Measurements from ENCODE around the gene CALN1. TPM values are rescaled to one million over a fixed set of nuclear protein-coding genes. Genes with fewer than 3 reads are reported as not detected.

The CALN1 gene
- total RNA-seq, 1 donor from 2014 or later, result not detected

GRCh38 chr7:71782051-71782450, 630.1 kb downstream of the CALN1 start:
- intact Hi-C loops (cut with micrococcal nuclease), result no loop called here
- H3K27me3 Mint-ChIP-seq (ENCODE audit: low read depth), result no peaks in the 10 kb centered on the region

GRCh38 chr7:71780282-71780681, 631.9 kb downstream of the CALN1 start:
- no peak overlapping the region for H3K27ac Mint-ChIP-seq
- H3K4me3 Mint-ChIP-seq (ENCODE audit: low read depth), result no peak overlapping the region
- no peaks in the 10 kb centered on the region for H3K36me3 Mint-ChIP-seq (ENCODE audit: low read depth)
- peaks cover 27% of the 10 kb centered on the region for H3K9me3 Mint-ChIP-seq
- intact Hi-C loops (cut with micrococcal nuclease), result no loop called here
- H3K27me3 Mint-ChIP-seq (ENCODE audit: low read depth), result no peaks in the 10 kb centered on the region
- DNase-seq (ENCODE audit: low spot score), result no peak
- no peaks in the 10 kb centered on the region for H3K4me1 Mint-ChIP-seq (ENCODE audit: low read depth)

More at GRCh38 chr7:71782051-71782450, 630.1 kb downstream of the CALN1 start:
- no peaks in the 10 kb centered on the region for H3K36me3 Mint-ChIP-seq (ENCODE audit: low read depth)
- no peak for DNase-seq (ENCODE audit: low spot score)
- H3K9me3 Mint-ChIP-seq, result peaks cover 36% of the 10 kb centered on the region
- no peak overlapping the region for H3K27ac Mint-ChIP-seq
- no peaks in the 10 kb centered on the region for H3K4me1 Mint-ChIP-seq (ENCODE audit: low read depth)
- no peak overlapping the region for H3K4me3 Mint-ChIP-seq (ENCODE audit: low read depth)

- H3K9me3 Mint-ChIP-seq, result peaks cover 22% of the 10 kb centered on the region
- no peak for DNase-seq (ENCODE audit: low spot score)
- H3K27me3 Mint-ChIP-seq (ENCODE audit: low read depth), result no peaks in the 10 kb centered on the region
- intact Hi-C loops (cut with micrococcal nuclease), result no loop called here
- no peaks in the 10 kb centered on the region for H3K36me3 Mint-ChIP-seq (ENCODE audit: low read depth)
- no peak overlapping the region for H3K27ac Mint-ChIP-seq
- no peak overlapping the region for H3K4me3 Mint-ChIP-seq (ENCODE audit: low read depth)
- H3K4me1 Mint-ChIP-seq (ENCODE audit: low read depth), result no peaks in the 10 kb centered on the region
These were observed 634.9 kb downstream of the CALN1 start for GRCh38 chr7:71777278-71777677.

- Mint-ChIP-seq H3K27me3 (ENCODE audit: low read depth) (no peaks in the 10 kb centered on the region), H3K4me1 (ENCODE audit: low read depth) (no peaks in the 10 kb centered on the region), H3K27ac (no peak overlapping the region), H3K4me3 (ENCODE audit: low read depth) (no peak overlapping the region), H3K36me3 (ENCODE audit: low read depth) (no peaks in the 10 kb centered on the region), H3K9me3 (peaks cover 17% of the 10 kb centered on the region)
- DNase-seq (ENCODE audit: low spot score), result no peak
- intact Hi-C loops (cut with micrococcal nuclease), result no loop called here
These were observed 635.4 kb downstream of the CALN1 start for GRCh38 chr7:71776726-71777125.

- DNase-seq (ENCODE audit: low spot score), result no peak
- Mint-ChIP-seq H3K27ac (no peak overlapping the region), H3K27me3 (ENCODE audit: low read depth) (no peaks in the 10 kb centered on the region), H3K9me3 (peaks cover 13% of the 10 kb centered on the region), H3K4me1 (ENCODE audit: low read depth) (no peaks in the 10 kb centered on the region), H3K4me3 (ENCODE audit: low read depth) (no peak overlapping the region), H3K36me3 (ENCODE audit: low read depth) (no peaks in the 10 kb centered on the region)
- intact Hi-C loops (cut with micrococcal nuclease), result no loop called here
These were observed 636.5 kb downstream of the CALN1 start for GRCh38 chr7:71775648-71776047.

GRCh38 chr7:71772779-71773178, 639.4 kb downstream of the CALN1 start:
- DNase-seq (ENCODE audit: low spot score), result no peak
- H3K9me3 Mint-ChIP-seq, result peaks cover 9% of the 10 kb centered on the region
- H3K36me3 Mint-ChIP-seq (ENCODE audit: low read depth), result no peaks in the 10 kb centered on the region
- H3K27ac Mint-ChIP-seq, result no peak overlapping the region
- H3K4me1 Mint-ChIP-seq (ENCODE audit: low read depth), result no peaks in the 10 kb centered on the region
- no peaks in the 10 kb centered on the region for H3K27me3 Mint-ChIP-seq (ENCODE audit: low read depth)
- intact Hi-C loops (cut with micrococcal nuclease), result no loop called here
- no peak overlapping the region for H3K4me3 Mint-ChIP-seq (ENCODE audit: low read depth)

GRCh38 chr7:71770269-71770907, 641.8 kb downstream of the CALN1 start:
- Mint-ChIP-seq H3K9me3 (peaks cover 15% of the 10 kb centered on the region), H3K36me3 (ENCODE audit: low read depth) (no peaks in the 10 kb centered on the region), H3K27me3 (ENCODE audit: low read depth) (no peaks in the 10 kb centered on the region), H3K4me3 (ENCODE audit: low read depth) (no peak overlapping the region), H3K4me1 (ENCODE audit: low read depth) (no peaks in the 10 kb centered on the region), H3K27ac (no peak overlapping the region)
- intact Hi-C loops (cut with micrococcal nuclease), result no loop called here
- no peak for DNase-seq (ENCODE audit: low spot score)

- H3K4me3 Mint-ChIP-seq (ENCODE audit: low read depth), result no peak overlapping the region
- H3K27ac Mint-ChIP-seq, result no peak overlapping the region
- no peaks in the 10 kb centered on the region for H3K4me1 Mint-ChIP-seq (ENCODE audit: low read depth)
- DNase-seq (ENCODE audit: low spot score), result no peak
- no peaks in the 10 kb centered on the region for H3K36me3 Mint-ChIP-seq (ENCODE audit: low read depth)
- intact Hi-C loops (cut with micrococcal nuclease), result no loop called here
- H3K9me3 Mint-ChIP-seq, result peaks cover 16% of the 10 kb centered on the region
- H3K27me3 Mint-ChIP-seq (ENCODE audit: low read depth), result no peaks in the 10 kb centered on the region
These were observed 642.8 kb downstream of the CALN1 start for GRCh38 chr7:71769326-71769725.

GRCh38 chr7:71768450-71768849, 643.7 kb downstream of the CALN1 start:
- Mint-ChIP-seq H3K4me3 (ENCODE audit: low read depth) (no peak overlapping the region), H3K36me3 (ENCODE audit: low read depth) (no peaks in the 10 kb centered on the region), H3K4me1 (ENCODE audit: low read depth) (no peaks in the 10 kb centered on the region), H3K27me3 (ENCODE audit: low read depth) (no peaks in the 10 kb centered on the region), H3K27ac (no peak overlapping the region), H3K9me3 (peaks cover 17% of the 10 kb centered on the region)
- intact Hi-C loops (cut with micrococcal nuclease), result no loop called here
- no peak for DNase-seq (ENCODE audit: low spot score)

GRCh38 chr7:71766016-71766415, 646.1 kb downstream of the CALN1 start:
- Mint-ChIP-seq H3K36me3 (ENCODE audit: low read depth) (no peaks in the 10 kb centered on the region), H3K27ac (no peak overlapping the region), H3K4me3 (ENCODE audit: low read depth) (no peak overlapping the region), H3K4me1 (ENCODE audit: low read depth) (no peaks in the 10 kb centered on the region), H3K27me3 (ENCODE audit: low read depth) (no peaks in the 10 kb centered on the region), H3K9me3 (peaks cover 26% of the 10 kb centered on the region)
- DNase-seq (ENCODE audit: low spot score), result no peak
- intact Hi-C loops (cut with micrococcal nuclease), result no loop called here

GRCh38 chr7:71761336-71761735, 650.8 kb downstream of the CALN1 start:
- no peaks in the 10 kb centered on the region for H3K27me3 Mint-ChIP-seq (ENCODE audit: low read depth)
- H3K4me3 Mint-ChIP-seq (ENCODE audit: low read depth), result no peak overlapping the region
- no peaks in the 10 kb centered on the region for H3K36me3 Mint-ChIP-seq (ENCODE audit: low read depth)
- peaks cover 28% of the 10 kb centered on the region for H3K9me3 Mint-ChIP-seq
- intact Hi-C loops (cut with micrococcal nuclease), result no loop called here
- H3K27ac Mint-ChIP-seq, result no peak overlapping the region
- no peaks in the 10 kb centered on the region for H3K4me1 Mint-ChIP-seq (ENCODE audit: low read depth)
- no peak for DNase-seq (ENCODE audit: low spot score)

- Mint-ChIP-seq H3K4me1 (ENCODE audit: low read depth) (no peaks in the 10 kb centered on the region), H3K27ac (no peak overlapping the region), H3K9me3 (peaks cover 7% of the 10 kb centered on the region), H3K36me3 (ENCODE audit: low read depth) (no peaks in the 10 kb centered on the region), H3K4me3 (ENCODE audit: low read depth) (no peak overlapping the region), H3K27me3 (ENCODE audit: low read depth) (no peaks in the 10 kb centered on the region)
- DNase-seq (ENCODE audit: low spot score), result no peak
- intact Hi-C loops (cut with micrococcal nuclease), result loop anchor here (5.0 kb wide), 1 partner anchor 737 kb away; no protein-coding TSS in a partner anchor
These were observed 657.3 kb downstream of the CALN1 start for GRCh38 chr7:71754828-71755227.

- no peaks in the 10 kb centered on the region for H3K36me3 Mint-ChIP-seq (ENCODE audit: low read depth)
- no peak overlapping the region for H3K4me3 Mint-ChIP-seq (ENCODE audit: low read depth)
- DNase-seq (ENCODE audit: low spot score), result no peak
- no peaks in the 10 kb centered on the region for H3K4me1 Mint-ChIP-seq (ENCODE audit: low read depth)
- no peak overlapping the region for H3K27ac Mint-ChIP-seq
- intact Hi-C loops (cut with micrococcal nuclease), result loop anchor here (5.0 kb wide), 1 partner anchor 738 kb away; no protein-coding TSS in a partner anchor
- H3K9me3 Mint-ChIP-seq, result peaks cover 11% of the 10 kb centered on the region
- no peaks in the 10 kb centered on the region for H3K27me3 Mint-ChIP-seq (ENCODE audit: low read depth)
These were observed 658.0 kb downstream of the CALN1 start for GRCh38 chr7:71753956-71754664.

Measured in activated T-helper 2 cell treated with anti-CD3 and anti-CD28 coated beads, Interferon-gamma antibody, Interleukin-2, Interleukin-4, amounts not matched to agents 10 μg/mL and 5 μg/mL and 100 μg/mL, durations not matched to agents 14 hours and 24 hours and 36 hours (primary cell).